ENCODE measurements around the gene LAMA5.

DNA sequence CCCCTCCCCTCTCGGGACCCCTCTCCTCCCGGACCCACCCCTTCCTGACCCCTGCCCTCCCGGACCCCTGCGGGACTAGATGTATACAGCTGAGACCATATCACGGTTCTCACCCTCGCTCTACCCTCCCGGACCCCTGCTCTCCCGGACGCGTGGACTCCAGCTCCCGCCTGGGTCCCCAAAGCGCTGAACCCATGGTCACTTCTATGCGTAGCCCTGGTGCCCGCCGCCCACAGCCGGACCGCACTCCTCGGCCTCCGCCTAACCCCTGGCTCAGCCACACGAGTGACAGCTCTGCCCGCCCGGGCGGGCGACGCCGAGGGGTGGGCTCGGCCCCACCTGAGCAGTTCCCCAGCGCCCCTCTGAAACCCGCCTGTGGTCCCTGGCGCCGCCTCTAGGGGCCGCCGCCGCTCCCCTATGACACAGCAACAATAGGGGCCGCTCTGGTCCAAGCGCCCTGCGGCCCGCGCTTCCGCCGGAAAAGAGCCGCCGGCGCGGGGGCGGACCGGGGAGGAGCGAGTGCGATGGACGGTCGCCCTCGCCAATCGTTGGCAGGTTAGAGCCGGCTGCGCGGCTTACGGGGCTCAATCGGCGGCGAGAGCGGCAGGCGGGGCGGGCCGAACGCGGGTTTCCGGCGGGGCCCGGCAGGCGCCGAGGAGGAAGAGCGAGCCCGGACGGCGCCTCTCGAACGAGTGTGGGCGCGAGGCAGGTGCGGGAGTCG lies 64.6 kb downstream of the LAMA5 start, which contains the start of gene ADRM1:
- TF ChIP-seq FOSL2 (IDR thresholded peaks at IDR 0.05; ENCODE audit: borderline replicate concordance, low read depth), result no peak
- TF ChIP-seq, protein P1, sequence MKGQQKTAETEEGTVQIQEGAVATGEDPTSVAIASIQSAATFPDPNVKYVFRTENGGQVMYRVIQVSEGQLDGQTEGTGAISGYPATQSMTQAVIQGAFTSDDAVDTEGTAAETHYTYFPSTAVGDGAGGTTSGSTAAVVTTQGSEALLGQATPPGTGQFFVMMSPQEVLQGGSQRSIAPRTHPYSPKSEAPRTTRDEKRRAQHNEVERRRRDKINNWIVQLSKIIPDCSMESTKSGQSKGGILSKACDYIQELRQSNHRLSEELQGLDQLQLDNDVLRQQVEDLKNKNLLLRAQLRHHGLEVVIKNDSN (IDR thresholded peaks at IDR 0.05; ENCODE audit: borderline replicate concordance, low read depth), result no peak
- TF ChIP-seq, protein P2, sequence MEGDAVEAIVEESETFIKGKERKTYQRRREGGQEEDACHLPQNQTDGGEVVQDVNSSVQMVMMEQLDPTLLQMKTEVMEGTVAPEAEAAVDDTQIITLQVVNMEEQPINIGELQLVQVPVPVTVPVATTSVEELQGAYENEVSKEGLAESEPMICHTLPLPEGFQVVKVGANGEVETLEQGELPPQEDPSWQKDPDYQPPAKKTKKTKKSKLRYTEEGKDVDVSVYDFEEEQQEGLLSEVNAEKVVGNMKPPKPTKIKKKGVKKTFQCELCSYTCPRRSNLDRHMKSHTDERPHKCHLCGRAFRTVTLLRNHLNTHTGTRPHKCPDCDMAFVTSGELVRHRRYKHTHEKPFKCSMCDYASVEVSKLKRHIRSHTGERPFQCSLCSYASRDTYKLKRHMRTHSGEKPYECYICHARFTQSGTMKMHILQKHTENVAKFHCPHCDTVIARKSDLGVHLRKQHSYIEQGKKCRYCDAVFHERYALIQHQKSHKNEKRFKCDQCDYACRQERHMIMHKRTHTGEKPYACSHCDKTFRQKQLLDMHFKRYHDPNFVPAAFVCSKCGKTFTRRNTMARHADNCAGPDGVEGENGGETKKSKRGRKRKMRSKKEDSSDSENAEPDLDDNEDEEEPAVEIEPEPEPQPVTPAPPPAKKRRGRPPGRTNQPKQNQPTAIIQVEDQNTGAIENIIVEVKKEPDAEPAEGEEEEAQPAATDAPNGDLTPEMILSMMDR (IDR thresholded peaks at IDR 0.05), result peak; percentile 82
- peak; percentile 65 for TF ChIP-seq MXI1 (IDR thresholded peaks at IDR 0.05; ENCODE audit: low read depth, low read length)
- TF ChIP-seq JUND (IDR thresholded peaks at IDR 0.05), result no peak
